OCI-LY7 (cell line): ENCODE measurements around the gene AOPEP. TPM values are rescaled to one million over a fixed set of nuclear protein-coding genes. Genes with fewer than 3 reads are reported as not detected.

Experiments used
- BruUV-seq: library from RNA; stranded (reverse); fragments of 400-500 nt; replicated peaks from 2 replicates; lab custom pipeline; 2021; lab: Mats Ljungman, UMichigan
- CTCF ChIA-PET: fragments of 300-600 bp; sonication (Branson Sonifier 250); formaldehyde crosslinking; loops from one replicate; lab custom pipeline; 2022; ENCODE audit warnings: antibody characterized with exemption; ENCODE audit not compliant: unreplicated experiment; lab: Charles Lee
- POLR2A ChIA-PET: fragments of 300-600 bp; sonication (Branson Sonifier 250); formaldehyde crosslinking; loops from one replicate; lab custom pipeline; 2022; ENCODE audit warnings: antibody characterized with exemption; lab: Charles Lee
- DNase-seq: peaks from one replicate; pipeline ENCODE4 v3.0.0-alpha.2; 2015; ENCODE audit warnings: low spot score
- H2AFZ ChIP-seq: fragments of 200-600 bp; sonication (generic), shearing (Covaris generic); 2 replicates; pipeline ENCODE4 v1.6.1; 2014; ENCODE audit warnings: mild to moderate bottlenecking, antibody characterized with exemption, low read length, moderate library complexity
- H3K27ac ChIP-seq: fragments of 200-600 bp; sonication (generic); 2 replicates; pipeline ENCODE4 v1.5.1; 2014; ENCODE audit warnings: mixed run types, low read depth, mild to moderate bottlenecking, moderate library complexity, low read length, inconsistent platforms; ENCODE audit not compliant: poor library complexity, severe bottlenecking
- H3K36me3 ChIP-seq: fragments of 200-600 bp; sonication (generic); 2 replicates; pipeline ENCODE4 v1.6.1; 2014; ENCODE audit warnings: mild to moderate bottlenecking, antibody characterized with exemption, low read length, moderate library complexity, mixed read lengths; ENCODE audit not compliant: insufficient read depth
- H3K4me1 ChIP-seq: fragments of 200-600 bp; sonication (generic); 2 replicates; pipeline ENCODE4 v1.5.1; 2014; ENCODE audit warnings: mild to moderate bottlenecking, low read length; ENCODE audit not compliant: insufficient read depth, poor library complexity, severe bottlenecking
- H3K4me2 ChIP-seq: fragments of 200-600 bp; sonication (generic); 2 replicates; pipeline ENCODE4 v1.6.1; 2014; ENCODE audit warnings: mild to moderate bottlenecking, low read length
- H3K4me3 ChIP-seq: fragments of 200-600 bp; sonication (generic); 2 replicates; pipeline ENCODE4 v1.5.1; 2014; ENCODE audit warnings: mild to moderate bottlenecking, low read depth, low read length; ENCODE audit not compliant: poor library complexity, severe bottlenecking
- H3K79me2 ChIP-seq: fragments of 200-600 bp; sonication (generic); 2 replicates; pipeline ENCODE4 v1.6.1; 2016; ENCODE audit warnings: low read depth, mild to moderate bottlenecking, low read length, moderate library complexity, mixed read lengths; ENCODE audit not compliant: insufficient read depth
- H3K9me2 ChIP-seq: fragments of 200-600 bp; sonication (generic); 2 replicates; pipeline ENCODE4 v1.6.1; 2016; ENCODE audit warnings: mild to moderate bottlenecking, low read length, mixed read lengths; ENCODE audit not compliant: insufficient read depth
- H3K9me3 ChIP-seq: fragments of 200-600 bp; sonication (generic); 2 replicates; pipeline ENCODE4 v1.6.1; 2014; ENCODE audit warnings: mild to moderate bottlenecking, mixed run types, low read length, mixed read lengths
- H4K20me1 ChIP-seq: fragments of 200-600 bp; sonication (generic); 2 replicates; pipeline ENCODE4 v1.6.1; 2014; ENCODE audit warnings: mild to moderate bottlenecking, antibody characterized with exemption, low read length, moderate library complexity, mixed read lengths; ENCODE audit not compliant: insufficient read depth
- EZH2phosphoT487 ChIP-seq: fragments of 200-600 bp; sonication (generic); IDR thresholded peaks from 2 replicates; pipeline ENCODE4 v1.6.1; 2018; ENCODE audit warnings: low read depth, borderline replicate concordance, mild to moderate bottlenecking, mixed run types, antibody characterized with exemption, low read length, moderate library complexity, mixed read lengths
- intact Hi-C: fragments of 100-400 bp; cut with micrococcal nuclease; formaldehyde crosslinking; loops from one replicate; pipeline ENCODE4 v1.10.0; 2022; ENCODE audit not compliant: unreplicated experiment
- total RNA-seq, 2 experiments: library from RNA; depleted of rRNA in 1 of 2; stranded (reverse); fragments of >200 nt in 1 of 2; shearing (Covaris generic) in 1 of 2; gene quantifications; 2 replicates each; pipeline ENCODE4 v1.2.3, GENCODE V29; 2014 to 2022
- TF ChIP-seq, protein P1 (sequence below): fragments of 200-600 bp; sonication (generic); conservative IDR thresholded peaks from 2 replicates; pipeline ENCODE4 v1.5.1; 2014; ENCODE audit warnings: mild to moderate bottlenecking, antibody characterized with exemption, low read length, moderate library complexity, mixed read lengths

Gene AOPEP
- total RNA-seq, 2 experiments from 2014 or later, result 17.3 to 24.3 TPM

DNA sequence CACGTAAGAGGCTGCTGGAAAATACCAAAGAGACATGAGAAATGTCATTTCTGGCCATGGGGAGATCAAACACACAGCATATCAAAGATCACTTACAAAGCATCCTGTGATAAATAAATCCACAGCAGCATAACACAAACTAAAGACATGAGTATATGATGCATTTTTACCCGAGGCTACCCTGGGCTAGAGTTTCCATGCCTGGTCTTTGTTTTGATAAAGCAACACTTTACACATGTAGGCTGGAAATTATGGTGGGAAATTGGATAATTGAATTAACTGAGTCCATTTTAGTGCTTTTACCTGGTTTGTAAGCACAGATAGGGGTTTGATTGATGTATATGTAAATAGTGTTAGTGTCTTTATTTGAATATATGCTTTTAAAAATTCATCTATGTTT, 288.4 kb downstream of the AOPEP start:
- no peak overlapping the region for H3K4me2 ChIP-seq
- no TSS peak for BruUV-seq
- no peaks in the 10 kb centered on the region for H3K36me3 ChIP-seq
- H3K9me2 ChIP-seq, result no peaks in the 10 kb centered on the region
- ChIA-PET POLR2A (no interaction called here), CTCF (no interaction called here)
- H3K9me3 ChIP-seq, result no peaks in the 10 kb centered on the region
- H3K79me2 ChIP-seq, result no peaks in the 10 kb centered on the region
- H3K4me1 ChIP-seq, result no peaks in the 10 kb centered on the region
- TF ChIP-seq EZH2phosphoT487, result no peak
- TF ChIP-seq, protein P1, sequence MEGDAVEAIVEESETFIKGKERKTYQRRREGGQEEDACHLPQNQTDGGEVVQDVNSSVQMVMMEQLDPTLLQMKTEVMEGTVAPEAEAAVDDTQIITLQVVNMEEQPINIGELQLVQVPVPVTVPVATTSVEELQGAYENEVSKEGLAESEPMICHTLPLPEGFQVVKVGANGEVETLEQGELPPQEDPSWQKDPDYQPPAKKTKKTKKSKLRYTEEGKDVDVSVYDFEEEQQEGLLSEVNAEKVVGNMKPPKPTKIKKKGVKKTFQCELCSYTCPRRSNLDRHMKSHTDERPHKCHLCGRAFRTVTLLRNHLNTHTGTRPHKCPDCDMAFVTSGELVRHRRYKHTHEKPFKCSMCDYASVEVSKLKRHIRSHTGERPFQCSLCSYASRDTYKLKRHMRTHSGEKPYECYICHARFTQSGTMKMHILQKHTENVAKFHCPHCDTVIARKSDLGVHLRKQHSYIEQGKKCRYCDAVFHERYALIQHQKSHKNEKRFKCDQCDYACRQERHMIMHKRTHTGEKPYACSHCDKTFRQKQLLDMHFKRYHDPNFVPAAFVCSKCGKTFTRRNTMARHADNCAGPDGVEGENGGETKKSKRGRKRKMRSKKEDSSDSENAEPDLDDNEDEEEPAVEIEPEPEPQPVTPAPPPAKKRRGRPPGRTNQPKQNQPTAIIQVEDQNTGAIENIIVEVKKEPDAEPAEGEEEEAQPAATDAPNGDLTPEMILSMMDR, result no peak
- no peak for DNase-seq
- no peaks in the 10 kb centered on the region for H4K20me1 ChIP-seq
- H3K27ac ChIP-seq, result no peak overlapping the region
- H2AFZ ChIP-seq, result no peak overlapping the region
- H3K4me3 ChIP-seq, result no peak overlapping the region
- intact Hi-C loops, result loop anchor here (10.0 kb wide), 1 partner anchor 60 kb away; no protein-coding TSS in a partner anchor

DNA sequence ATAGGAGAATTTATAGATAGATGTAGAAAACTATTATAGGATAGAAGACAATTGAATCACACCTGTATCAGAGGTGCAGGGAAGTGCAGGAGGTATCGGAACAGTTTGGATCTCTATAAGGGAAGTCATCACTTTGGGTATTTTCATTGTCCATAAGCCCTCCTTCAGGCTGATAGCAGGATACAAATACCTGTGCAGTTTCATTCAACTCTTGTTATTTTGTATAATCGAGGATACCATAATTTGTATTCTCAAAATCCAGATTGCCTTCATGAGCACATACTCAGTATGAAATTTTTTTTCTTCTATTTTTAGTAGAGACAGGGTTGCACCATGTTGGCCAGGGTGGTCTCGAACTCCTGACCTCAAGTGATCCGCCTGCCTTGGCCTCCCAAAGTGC, 289.1 kb downstream of the AOPEP start:
- H3K9me2 ChIP-seq, result no peaks in the 10 kb centered on the region
- intact Hi-C loops, result loop anchor here (10.0 kb wide), 1 partner anchor 59 kb away; no protein-coding TSS in a partner anchor
- no peak overlapping the region for H3K4me3 ChIP-seq
- no TSS peak for BruUV-seq
- POLR2A ChIA-PET, result interaction anchor here (0.6 to 0.7 kb wide), 3 partner anchors 11 to 243 kb away, joined by 3 to 5 read pairs (median 5); no protein-coding TSS in a partner anchor
- CTCF ChIA-PET, result no interaction called here
- no peaks in the 10 kb centered on the region for H3K4me1 ChIP-seq
- no peaks in the 10 kb centered on the region for H3K79me2 ChIP-seq
- no peaks in the 10 kb centered on the region for H3K36me3 ChIP-seq
- no peaks in the 10 kb centered on the region for H3K9me3 ChIP-seq
- H4K20me1 ChIP-seq, result no peaks in the 10 kb centered on the region
- no peak overlapping the region for H3K27ac ChIP-seq
- H2AFZ ChIP-seq, result no peak overlapping the region
- H3K4me2 ChIP-seq, result no peak overlapping the region
- TF ChIP-seq, protein P1, result no peak
- no peak for TF ChIP-seq EZH2phosphoT487
- no peak for DNase-seq

DNA sequence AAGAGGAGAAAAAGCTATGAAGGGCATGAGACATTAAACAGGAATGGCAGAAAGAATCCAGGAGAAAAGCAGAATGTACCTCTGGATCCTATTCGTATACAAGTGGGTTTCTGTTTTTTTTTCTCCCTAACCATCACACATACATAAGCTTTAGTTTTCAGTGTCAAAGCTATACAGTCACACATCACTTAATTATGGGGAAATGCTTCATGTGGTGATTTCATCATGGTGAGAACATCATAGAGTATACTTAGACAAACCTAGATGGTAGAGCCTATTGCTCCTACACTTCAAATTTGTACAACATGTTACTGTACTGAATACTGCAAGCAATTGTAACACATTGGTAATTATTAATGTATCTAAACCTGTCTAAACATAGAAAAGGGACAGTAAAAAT, 290.6 kb downstream of the AOPEP start:
- no TSS peak for BruUV-seq
- no peak for DNase-seq
- intact Hi-C loops, result loop anchor here (10.0 kb wide), 1 partner anchor 58 kb away; no protein-coding TSS in a partner anchor
- POLR2A ChIA-PET, result interaction anchor here (0.6 kb wide), 1 partner anchor 134 kb away, joined by 3 read pairs; no protein-coding TSS in a partner anchor
- H3K4me3 ChIP-seq, result no peak overlapping the region
- no peaks in the 10 kb centered on the region for H3K9me2 ChIP-seq
- no peaks in the 10 kb centered on the region for H4K20me1 ChIP-seq
- CTCF ChIA-PET, result no interaction called here
- no peak for TF ChIP-seq EZH2phosphoT487
- TF ChIP-seq, protein P1, result no peak
- H3K4me1 ChIP-seq, result no peaks in the 10 kb centered on the region
- no peak overlapping the region for H3K4me2 ChIP-seq
- no peaks in the 10 kb centered on the region for H3K9me3 ChIP-seq
- no peaks in the 10 kb centered on the region for H3K36me3 ChIP-seq
- H2AFZ ChIP-seq, result no peak overlapping the region
- H3K79me2 ChIP-seq, result no peaks in the 10 kb centered on the region
- no peak overlapping the region for H3K27ac ChIP-seq
